NK-92 treated with Interleukin-12 subunit alpha and Interleukin-12 subunit beta, amount 100 ng/mL, for 24 hours (cell line): Measurements from ENCODE around the gene P4HB.
"Not testable (repeated sequence)": the region's sequence is repeated elsewhere in the genome, so short reads cannot be mapped to it uniquely, and the experiment has no call there.

ENCODE experiments used
- DNase-seq: peaks from one replicate; lab custom pipeline; 2025; lab: John Stamatoyannopoulos, UW

P4HB gene

GRCh38 chr17:81845881-81846742 is 14.2 kb downstream of the P4HB start:
- no peak for DNase-seq

DNA sequence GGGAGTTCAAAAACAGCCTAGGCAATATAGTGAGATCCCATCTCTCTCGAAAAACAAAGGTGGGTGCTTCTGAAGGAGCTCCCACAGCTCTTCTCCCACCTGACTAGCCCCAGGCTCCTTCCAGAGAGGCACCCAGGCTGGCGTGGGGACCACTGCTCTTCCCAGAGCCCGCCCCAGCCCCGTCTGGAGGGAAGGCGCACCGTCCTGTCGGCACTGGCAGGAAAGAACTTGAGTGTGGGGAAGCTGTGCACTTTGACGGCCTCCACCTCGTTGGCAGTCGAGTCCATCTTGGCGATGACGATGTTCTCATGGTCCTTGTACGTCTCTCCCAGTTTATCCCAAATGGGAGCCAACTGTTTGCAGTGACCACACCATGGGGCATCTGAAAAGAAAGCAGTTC is 15.0 kb downstream of the P4HB start:
- no peak for DNase-seq

DNA sequence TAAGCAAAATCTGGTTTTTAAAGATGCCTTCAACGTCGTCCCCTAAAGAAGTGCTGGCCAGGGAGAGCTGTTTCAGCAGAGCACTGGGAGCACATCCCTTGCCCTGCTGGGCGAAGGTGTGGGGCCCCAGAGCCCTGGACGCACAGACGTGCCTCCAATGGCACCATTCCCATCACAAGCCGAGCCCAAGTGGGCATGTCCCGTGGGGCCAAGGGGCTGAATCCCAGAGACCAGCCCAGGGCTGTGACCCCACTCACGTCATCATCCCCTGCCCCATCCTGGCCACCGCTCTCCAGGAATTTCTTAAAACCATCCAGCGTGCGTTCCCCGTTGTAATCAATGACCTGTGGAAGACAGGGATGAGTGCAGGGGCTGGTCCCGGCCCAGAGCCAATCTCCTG is 15.4 kb downstream of the P4HB start:
- DNase-seq, result no peak

DNA sequence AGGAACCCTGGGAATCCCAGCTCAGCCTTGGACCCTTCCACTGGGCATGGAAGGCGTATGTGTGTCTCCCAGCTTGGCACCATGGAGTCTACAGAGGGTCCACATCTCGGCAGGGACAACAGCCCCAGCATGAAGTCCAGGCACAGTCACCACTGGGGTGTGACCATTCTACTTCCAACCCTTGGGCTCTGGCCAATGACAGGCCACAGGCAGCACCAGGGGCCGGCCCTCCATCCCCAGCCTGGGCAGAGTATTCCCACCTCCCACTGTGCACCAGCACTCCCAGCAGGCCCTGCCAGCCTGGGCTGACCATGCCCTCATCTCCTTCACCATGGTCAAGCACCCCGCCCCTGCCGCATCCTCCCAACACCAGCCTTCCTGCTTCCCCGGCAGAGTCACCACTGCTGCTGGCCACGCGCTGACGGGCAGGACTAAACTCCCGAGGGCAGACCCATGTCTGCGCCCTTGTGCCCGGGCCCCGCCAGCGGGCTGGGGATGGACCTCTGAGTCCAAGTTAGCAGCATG is 15.9 kb downstream of the P4HB start:
- no peak for DNase-seq

DNA sequence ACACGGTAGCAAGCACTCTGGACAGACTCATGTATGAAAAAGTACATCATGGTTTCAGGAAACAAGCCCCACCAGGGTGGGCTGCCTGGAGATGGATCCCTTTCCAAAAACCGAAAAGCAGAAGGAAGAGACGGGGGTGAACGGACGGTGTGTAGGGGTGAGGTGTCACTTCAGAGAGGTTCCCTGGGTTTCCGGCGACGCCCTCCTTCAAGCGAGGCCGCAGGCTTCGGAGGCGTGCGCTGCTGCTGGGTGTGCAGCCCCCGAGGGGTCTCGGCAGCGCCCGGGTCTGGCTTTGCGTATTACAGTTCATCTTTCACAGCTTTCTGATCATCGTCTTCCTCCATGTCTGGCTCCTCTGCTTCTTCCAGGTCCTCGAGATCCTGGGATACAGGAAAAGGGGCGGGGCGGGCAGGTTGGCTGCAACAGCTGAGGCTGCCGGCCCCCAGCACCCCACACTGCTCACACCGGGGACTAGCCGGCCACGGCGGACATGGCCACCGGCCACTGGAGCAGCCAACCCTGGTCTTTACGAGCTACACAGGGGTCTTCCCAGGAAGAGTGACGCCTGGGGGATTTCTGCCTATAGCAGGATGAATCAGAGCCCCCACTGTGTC is 16.5 kb downstream of the P4HB start:
- no peak for DNase-seq

GRCh38 chr17:81842725-81843504 is 17.4 kb downstream of the P4HB start:
- DNase-seq, result no peak

DNA sequence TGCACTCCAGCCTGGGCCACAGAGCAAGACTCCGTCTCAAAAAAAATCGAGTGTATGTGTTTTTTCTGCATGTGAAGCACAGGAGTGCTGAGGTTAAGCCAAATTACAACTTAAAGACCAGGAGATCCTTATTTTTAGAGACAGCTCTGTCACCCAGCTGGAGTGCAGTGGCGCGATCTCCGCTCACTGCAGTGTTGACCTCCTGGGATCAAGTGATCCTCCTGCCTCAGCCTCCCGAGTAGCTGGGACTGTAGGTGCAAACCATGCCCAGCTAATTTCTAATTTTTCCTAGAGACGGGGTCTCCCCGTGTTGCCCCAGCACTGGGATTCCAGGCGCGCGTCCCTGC is 18.0 kb downstream of the P4HB start:
- no peak for DNase-seq

- no peak for DNase-seq
Observed at GRCh38 chr17:81841866-81842265, 18.5 kb downstream of the P4HB start.

DNA sequence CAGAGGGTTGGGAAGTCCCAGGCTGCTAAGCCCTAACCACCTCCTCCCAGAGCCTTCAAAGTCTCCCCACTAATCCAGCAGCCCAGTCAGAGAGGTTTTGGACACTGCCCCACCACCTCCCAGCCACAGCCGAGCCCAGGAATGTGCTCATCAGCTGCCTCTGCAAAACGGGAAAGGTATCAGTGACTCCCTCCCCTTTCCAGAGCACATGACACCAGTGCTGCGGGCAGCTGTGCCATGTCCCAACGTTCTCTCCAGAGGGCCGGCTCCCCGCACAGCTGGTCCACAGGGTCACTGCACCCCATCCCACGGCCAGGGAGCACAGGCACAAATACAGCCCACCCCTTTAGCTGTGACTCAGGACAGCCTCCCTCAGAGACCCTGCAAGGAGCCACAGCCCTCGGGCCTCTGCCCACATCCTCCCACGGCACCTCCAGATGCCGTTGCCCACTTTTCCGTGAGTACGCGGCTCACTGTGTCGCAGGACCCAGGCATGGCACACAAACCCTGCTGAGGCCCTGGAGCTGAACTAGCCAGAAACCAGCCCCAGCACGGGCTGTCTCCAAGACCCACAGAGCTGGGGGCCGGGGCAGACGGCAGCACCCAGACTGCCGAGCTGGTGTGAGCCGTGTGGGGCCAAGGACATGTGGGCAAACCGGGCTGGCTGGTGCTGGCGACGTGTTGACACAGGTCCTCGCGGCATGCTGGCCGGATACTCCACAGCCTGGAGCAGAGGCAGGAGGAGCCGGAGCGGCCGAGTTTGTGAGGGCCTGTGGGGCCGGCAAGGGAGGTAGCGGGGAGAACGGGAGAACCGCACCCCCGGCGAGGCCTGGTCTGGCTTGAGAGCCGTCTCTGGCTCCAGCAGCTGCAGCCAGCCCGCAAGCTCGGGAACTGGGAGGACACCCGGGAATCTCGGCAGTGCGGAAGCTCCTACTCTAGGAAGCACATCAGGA is 19.2 kb downstream of the P4HB start:
- no peak for DNase-seq

- DNase-seq, result not testable (repeated sequence)
Observed at GRCh38 chr17:81840059-81840458, 20.3 kb downstream of the P4HB start.

DNA sequence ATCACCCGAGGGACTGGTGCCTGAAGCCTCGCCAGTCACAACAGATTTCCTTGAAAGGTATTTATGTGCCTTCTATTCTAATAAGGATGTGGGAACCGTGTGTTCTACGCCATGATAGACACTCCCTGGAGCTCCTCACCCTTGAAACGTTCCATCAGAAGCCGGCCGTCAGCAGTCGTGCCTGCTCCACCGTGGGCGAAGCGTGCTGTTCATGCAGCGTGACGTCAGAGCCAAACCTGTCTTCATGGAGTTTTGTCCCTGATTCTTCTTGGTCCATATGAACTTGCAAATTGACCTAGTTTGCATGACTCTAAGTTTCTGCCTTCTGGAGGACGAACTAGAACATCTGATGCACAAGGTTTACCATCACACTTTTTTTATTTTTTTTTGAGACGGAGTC is 21.0 kb downstream of the P4HB start:
- DNase-seq, result no peak

- no peak for DNase-seq
Observed at GRCh38 chr17:81838753-81839255, 21.5 kb downstream of the P4HB start.

DNA sequence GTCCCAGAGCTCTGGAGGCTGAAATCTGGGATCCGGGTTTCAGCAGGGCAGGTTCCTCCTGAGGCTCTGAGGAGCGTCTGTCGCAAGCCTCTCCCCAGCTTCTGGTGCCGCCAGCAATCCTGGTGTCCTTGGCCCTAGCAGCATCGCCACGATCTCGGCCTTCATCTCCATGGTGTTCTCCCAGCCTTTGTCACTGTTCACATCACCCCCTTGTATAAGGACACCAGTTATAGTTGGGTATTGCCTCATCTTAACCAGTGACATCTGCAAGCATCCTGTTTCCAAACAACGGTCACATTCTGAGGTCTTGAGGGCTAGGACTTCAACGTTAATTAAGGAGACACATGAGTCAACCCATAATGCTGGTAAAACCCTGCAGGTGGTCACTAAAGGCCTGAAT is 22.7 kb downstream of the P4HB start:
- no peak for DNase-seq

DNA sequence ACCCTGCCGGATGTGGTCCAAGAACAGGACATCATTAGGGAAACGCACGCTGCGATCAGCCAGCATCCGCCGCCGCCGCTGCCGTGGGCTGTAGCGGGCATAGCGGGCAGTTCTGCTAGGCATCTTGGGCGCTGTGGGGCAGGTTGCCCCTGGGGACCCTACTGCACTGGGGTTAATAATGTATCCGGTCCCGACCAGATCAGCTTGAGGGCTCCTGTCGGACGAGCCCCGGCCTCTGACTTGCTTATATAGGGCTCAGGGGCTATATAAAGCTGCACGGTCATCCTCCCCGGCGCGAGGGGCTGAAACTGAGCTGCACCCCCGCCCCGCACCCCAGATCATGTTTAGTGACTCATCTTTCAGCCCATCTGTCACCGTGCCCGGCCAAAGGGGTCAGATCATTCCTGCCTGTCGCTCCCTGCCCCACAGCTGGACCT is 25.5 kb downstream of the P4HB start, which contains the start of gene PPP1R27:
TSS of gene PPP1R27 (minus strand) at position 220 of the 437 bp plus-strand sequence. CDS start at position 123, 97 bp downstream.
- no peak for DNase-seq

DNA sequence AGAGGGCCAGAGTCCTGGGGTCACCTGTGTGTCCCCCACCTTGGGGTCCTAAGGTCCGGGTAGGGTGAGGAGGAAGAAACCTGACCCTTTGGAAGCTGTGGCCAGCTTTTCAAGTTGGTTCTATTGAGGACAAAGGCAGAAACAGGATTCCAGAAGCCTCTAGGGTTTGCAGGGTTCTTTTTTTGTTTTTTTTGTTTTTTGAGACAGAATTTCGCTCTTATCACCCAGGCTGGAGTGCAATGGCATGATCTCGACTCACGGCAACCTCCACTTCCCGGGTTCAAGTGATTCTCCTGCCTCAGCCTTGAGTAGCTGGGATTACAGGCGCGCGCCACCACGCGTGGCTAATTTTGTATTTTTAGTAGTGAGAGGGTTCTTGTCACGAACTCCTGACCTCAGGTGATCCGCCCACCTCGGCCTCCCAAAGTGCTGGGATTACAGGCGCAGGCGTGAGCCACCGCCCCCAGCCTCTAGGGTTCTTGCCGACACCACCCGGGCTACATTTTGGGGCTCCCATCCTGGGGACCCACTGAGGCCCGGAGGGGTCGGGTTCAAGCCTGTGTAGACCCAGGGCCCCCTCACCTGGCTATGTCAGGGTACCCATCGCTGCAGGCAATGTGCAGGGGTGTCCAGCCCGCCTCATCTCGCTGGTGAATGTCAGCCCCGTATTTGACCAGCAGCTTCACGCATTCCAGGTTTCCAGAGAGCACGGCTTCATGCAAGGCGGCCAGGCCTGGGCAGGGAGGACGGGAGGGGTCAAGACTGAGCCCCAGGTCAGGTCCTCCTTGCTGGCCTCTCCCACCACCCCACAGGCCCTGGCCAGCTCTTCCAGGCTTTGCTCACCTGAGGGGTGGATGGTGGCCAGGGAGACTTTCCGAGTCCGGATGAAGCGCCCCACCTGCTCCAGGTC is 26.2 kb downstream of the P4HB start:
- no peak for DNase-seq

DNA sequence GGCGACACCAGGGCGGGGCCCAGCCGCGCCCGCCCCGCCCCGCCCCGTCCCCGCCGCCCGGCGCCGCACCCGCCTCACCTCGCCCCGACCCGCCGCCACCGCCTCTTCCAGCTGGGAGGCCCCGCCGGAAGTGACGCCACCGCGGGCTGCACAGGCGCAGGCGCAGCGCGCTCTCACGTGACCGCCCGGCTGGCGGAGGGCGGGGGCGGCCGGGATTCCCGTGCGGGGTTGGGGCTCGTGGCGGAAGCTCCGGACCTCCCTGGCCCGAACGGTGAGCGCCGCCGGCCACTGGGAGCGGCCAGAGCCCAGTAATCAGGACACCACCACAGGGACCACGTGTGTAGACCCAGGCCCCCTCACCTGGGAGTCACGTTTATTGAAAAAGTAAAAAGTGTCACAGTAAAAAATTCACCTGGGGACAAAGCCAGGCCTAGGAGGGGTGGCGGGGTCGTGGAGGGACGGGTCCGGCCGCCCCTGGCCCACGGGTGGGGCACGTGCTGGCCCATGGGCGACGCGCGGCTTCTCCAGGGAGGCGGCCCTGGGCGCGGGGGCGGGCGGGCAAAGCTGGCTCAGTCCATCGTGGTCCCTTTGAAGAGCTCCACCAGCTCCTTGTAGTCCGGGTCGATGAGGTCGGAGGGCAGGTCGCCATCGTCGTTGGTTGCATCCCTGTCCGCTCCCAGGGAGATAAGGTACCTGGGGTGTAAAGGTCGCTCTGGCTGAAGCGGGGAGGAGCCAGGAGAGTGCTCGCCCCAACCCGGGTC is 27.0 kb downstream of the P4HB start, which contains the start of gene MCRIP1:
TSS of gene MCRIP1 (minus strand) at position 132 of the 761 bp plus-strand sequence. CDS start 8,785 bp downstream, outside the sequence.
- peak; percentile 92 for DNase-seq

DNA sequence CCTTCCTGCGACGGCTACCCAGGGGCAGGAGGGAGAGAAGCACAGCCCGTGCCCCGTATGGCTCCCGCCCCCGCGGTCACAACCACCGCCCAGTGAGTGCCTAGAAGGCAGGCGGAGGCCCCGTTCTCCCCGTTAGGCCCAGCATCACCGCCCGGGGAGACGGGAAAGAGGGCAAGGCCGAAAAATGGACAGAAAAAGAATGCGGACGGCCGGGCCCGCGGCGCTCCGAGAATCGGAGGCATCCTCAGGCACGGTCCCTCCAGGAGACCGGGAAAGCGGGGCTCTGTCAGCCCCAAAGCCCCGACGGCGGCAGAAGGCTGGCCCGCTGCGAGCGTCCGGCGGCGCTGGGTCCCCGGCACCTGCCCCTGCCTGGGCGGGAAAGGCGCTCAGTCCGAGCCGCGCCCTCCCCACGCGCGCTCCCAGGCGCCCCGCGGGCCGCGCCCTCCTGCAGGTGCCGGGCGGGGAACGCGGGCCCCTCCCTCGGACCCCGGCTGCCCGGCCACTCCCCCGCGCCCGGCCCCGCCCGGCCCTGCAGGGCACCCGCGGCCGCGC is 27.7 kb downstream of the P4HB start:
- no peak for DNase-seq

DNA sequence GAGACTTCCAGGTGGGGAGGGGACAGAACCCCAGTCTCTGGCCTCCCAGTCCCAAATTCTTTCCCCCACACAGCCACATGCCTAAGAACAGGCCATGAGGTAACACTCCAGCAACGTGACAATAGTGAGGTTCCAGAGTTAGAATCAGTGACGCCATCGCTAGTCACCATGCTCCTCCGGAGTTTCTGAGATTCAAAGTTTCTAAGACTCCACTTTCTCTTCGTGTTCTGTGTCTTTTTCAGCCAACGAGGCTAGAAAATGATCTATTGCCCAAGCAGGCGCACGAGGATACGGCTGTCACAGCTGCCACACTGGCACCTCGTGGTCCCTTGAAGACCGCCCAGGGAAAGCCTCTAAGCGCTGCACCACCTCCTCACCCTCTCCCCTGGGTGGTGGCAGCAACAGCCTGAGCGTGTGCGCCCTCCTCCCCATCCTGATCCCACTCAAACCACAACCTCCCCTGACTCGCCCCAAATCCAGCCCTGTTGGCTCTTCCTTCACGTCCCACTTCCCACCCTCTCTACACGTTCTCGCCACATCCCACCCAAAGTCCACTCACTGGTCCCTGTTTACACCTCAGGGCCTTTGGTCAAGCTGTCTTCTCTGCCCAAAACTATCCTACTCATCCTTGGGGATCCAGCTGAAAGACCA is 28.3 kb downstream of the P4HB start:
- no peak for DNase-seq
